ENCODE measurements around the gene BRD9.

Gene BRD9

GRCh38 chr5:927172-928015 lies 34.8 kb upstream of the BRD9 start:
- no peak for TF ChIP-seq GATA3 (IDR thresholded peaks at IDR 0.05; ENCODE audit: low read depth, low read length)
- TF ChIP-seq GATA2 (IDR thresholded peaks at IDR 0.05; ENCODE audit: low read depth, low read length): no peak

- TF ChIP-seq GATA3 (IDR thresholded peaks at IDR 0.05; ENCODE audit: low read depth, low read length) (no peak), GATA2 (IDR thresholded peaks at IDR 0.05; ENCODE audit: low read depth, low read length) (no peak)
These were observed 34.0 kb upstream of the BRD9 start for GRCh38 chr5:926417-927171.

- TF ChIP-seq GATA2 (IDR thresholded peaks at IDR 0.05; ENCODE audit: low read depth, low read length) (no peak), GATA3 (IDR thresholded peaks at IDR 0.05; ENCODE audit: low read depth, low read length) (no peak)
These were observed 30.8 kb upstream of the BRD9 start for GRCh38 chr5:923281-923873.

- TF ChIP-seq GATA2 (IDR thresholded peaks at IDR 0.05; ENCODE audit: low read depth, low read length) (no peak), GATA3 (IDR thresholded peaks at IDR 0.05; ENCODE audit: low read depth, low read length) (no peak)
These were observed 30.1 kb upstream of the BRD9 start for GRCh38 chr5:922436-923280.

GRCh38 chr5:921456-922435 lies 29.1 kb upstream of the BRD9 start:
- TF ChIP-seq GATA2 (IDR thresholded peaks at IDR 0.05; ENCODE audit: low read depth, low read length): no peak
- TF ChIP-seq GATA3 (IDR thresholded peaks at IDR 0.05; ENCODE audit: low read depth, low read length): no peak

GRCh38 chr5:920321-920720 lies 27.7 kb upstream of the BRD9 start:
- TF ChIP-seq GATA3 (IDR thresholded peaks at IDR 0.05; ENCODE audit: low read depth, low read length): no peak
- no peak for TF ChIP-seq GATA2 (IDR thresholded peaks at IDR 0.05; ENCODE audit: low read depth, low read length)

- TF ChIP-seq GATA2 (IDR thresholded peaks at IDR 0.05; ENCODE audit: low read depth, low read length): no peak
- TF ChIP-seq GATA3 (IDR thresholded peaks at IDR 0.05; ENCODE audit: low read depth, low read length): no peak
These were observed 26.9 kb upstream of the BRD9 start for GRCh38 chr5:919356-920000.

GRCh38 chr5:916441-917293 lies 24.1 kb upstream of the BRD9 start:
- TF ChIP-seq GATA3 (IDR thresholded peaks at IDR 0.05; ENCODE audit: low read depth, low read length) (no peak), GATA2 (IDR thresholded peaks at IDR 0.05; ENCODE audit: low read depth, low read length) (no peak)

- TF ChIP-seq GATA3 (IDR thresholded peaks at IDR 0.05; ENCODE audit: low read depth, low read length) (no peak), GATA2 (IDR thresholded peaks at IDR 0.05; ENCODE audit: low read depth, low read length) (no peak)
These were observed 23.3 kb upstream of the BRD9 start for GRCh38 chr5:915946-916345.

- TF ChIP-seq GATA2 (IDR thresholded peaks at IDR 0.05; ENCODE audit: low read depth, low read length) (no peak), GATA3 (IDR thresholded peaks at IDR 0.05; ENCODE audit: low read depth, low read length) (no peak)
These were observed 22.0 kb upstream of the BRD9 start for GRCh38 chr5:914612-915011.

- TF ChIP-seq GATA2 (IDR thresholded peaks at IDR 0.05; ENCODE audit: low read depth, low read length) (no peak), GATA3 (IDR thresholded peaks at IDR 0.05; ENCODE audit: low read depth, low read length) (no peak)
These were observed 21.6 kb upstream of the BRD9 start for GRCh38 chr5:914174-914573.

Data from SH-SY5Y (cell line).